COLO829 (cell line): ENCODE data around the gene SUSD5.
"Not testable (repeated sequence)": the region's sequence is repeated elsewhere in the genome, so short reads cannot be mapped to it uniquely, and the experiment has no call there.

Experiments used
- DNase-seq: peaks from one replicate; pipeline ENCODE4 v3.0.0; 2012; ENCODE audit warnings: low spot score

SUSD5 gene

DNA sequence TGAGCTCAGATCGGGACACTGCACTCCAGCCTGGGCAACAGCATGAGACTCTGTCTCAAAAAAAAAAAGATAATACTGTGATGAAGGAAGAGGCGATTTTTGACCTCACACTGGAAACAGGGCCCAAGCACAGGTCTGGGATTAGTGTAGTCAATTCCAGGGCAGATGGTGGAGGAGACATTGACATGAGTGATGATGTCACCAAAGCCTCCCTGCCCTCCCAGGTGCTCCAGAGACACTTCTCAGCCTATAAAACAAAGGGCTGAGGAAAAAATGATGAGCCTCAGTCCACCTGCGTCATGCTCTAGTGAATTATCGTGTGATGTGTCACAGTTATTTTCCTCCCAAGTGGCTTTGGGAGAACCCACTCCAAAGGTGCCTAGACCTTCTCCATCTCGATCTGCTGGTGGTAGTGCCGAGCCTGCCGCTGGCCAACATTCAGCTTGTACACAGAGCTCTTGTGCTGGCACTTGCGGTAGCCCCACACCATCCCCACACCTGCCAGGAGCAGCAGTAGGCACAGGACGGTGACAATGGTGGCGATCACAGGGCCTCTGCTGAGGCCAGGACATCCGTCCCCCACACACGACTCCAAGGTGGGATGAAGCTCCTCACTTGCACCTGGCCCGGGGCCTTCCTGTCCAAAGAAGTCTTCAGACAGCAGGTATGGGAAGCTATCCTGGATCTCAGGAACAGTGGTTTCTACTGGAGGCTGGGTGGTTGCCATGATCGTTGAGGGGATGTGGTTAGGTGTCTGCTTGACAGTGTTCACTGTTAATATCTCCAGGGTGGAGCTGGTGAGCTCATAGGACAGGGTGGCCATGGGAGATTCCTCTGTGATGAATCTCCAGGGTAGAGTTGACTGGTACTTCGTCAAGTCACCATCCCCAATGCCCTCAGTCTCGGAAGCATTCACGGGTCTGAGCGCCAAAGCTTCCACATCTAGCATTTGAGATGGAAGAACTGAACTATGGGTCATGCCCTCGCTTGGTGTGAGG, 65.9 kb downstream of the SUSD5 start:
- no peak for DNase-seq

DNA sequence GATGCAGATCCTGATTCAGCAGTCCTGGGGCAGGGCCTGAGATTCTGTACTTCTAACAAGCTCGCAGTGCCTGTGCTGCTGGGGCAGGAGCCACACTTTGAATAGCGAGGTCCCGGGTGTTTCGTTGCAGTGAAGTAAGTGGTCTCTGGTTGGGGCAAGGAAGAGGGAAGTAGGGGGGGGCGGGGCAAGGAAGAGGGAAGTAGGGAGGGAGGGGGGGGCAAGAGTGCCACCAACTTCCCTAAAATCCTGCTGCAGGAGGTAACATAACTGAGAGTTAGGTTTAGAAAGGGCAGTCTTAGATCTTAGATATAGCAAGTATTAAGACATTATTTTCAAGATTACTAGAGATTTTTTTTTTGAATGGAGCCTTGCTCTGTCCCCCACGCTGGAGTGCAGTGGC, 69.3 kb downstream of the SUSD5 start:
- DNase-seq: no peak

DNA sequence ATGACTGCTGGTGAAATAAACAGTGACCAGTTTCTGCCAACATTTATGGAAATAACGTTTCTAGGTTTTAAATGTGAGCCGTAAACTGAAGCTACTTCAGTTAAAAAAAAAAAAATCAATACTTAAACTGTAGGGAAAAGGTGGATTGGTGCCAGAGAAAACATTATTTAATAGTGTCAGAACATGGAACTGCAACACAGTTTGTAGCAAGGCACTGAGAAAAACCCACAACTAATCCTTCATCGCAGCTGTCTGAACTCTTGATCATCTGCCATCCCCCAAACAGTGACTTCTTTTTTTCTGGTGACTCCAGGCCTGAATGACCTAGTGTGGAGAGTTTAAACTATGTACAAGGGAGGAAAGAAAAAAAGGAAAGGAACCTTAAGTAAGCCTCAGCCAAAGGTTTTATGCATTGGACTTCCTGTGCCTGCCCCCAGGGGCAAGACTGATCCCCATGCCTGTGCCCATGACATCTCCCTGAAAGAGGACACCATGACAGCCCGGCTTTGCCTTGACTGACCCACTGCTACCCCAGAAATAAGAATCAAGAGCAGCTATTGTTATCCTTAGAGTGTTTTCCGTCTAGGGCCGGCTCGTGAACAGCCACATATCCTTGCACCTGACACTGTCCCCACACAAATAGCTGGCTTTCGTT, 71.7 kb downstream of the SUSD5 start:
- DNase-seq: peak; percentile 91

DNA sequence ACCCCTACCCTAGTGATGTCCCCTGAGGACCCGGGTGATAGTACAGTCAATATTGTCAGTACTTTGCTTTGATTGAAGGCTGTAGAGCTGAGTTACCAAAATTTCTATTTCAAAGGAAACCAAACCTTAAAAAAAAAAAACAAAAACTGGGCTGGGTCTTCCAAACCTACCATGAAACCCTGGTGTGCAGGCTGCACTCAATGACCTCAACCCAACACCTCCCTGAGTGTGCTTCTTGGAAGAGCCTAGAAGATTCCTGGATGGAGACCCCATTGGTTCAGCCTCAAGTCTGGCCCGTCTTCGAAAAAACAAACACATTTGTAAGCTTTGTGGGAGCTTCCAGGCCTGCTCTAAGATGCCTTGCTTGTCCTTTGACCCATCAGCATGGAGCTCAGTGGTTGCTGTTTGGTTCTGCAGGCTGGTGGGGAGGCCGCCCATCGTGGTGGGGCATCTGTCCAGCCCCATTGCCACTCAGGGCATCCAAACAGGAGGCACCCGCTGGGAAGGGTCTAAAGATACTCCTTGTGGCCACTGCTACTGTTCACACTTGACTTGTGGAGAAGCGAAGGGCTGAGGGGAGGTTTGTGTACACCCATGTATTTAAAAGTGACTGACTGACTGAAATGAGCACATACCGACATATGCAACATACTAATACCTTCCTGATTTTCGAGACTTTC, 72.6 kb downstream of the SUSD5 start:
- DNase-seq: no peak

DNA sequence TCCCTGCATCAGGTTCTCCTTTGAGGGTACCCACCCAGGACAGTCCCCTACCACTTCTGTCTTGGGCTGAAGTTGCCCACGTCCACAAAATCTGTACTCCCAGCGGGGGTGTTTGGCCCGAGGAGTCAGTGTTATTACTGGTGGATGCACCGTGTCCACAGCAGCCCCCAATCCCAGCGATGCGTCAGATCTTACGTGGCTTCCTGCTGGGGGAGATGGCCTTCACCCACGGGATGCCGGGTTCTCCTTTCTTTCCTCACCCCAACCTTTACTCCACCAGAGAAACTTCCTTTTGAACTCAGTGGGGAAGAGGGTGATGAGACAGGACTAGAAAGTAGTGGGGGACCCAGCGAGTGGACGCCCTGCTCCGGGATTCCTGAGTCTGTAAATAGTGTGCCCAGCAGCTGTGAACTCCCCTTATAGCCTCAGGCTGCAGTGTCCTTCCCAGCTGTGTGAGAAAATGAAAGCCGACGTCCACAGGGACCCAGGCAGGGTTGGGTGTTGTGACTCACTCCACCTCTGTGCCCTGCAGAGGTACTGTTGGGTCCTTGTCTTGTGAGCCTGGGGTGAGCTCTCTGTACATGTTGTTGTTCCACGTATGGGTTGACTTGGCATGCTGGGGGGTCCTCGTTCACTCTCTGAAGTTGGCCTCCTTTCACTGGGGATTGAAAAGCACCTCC, 73.2 kb downstream of the SUSD5 start:
- DNase-seq: no peak

DNA sequence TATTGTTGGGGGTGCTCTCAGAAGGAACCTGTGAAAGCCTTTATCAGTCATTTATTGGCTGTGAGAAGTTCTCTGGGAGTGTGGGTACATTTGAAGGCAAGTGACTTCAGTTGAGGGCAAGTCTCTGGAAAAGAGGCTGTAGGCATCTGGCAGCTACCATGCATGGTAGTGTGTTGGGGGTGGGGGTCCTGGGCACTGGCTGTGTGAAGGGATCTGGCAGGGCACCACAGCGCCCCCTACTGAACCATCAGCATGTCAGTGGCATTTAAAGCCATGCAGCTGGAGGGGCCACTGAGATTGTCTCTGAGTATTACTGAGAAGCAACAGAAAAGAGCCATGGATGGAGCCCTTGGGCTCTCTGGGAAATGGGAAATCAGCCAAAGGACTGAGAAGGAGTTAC, 74.2 kb downstream of the SUSD5 start:
- DNase-seq: no peak

DNA sequence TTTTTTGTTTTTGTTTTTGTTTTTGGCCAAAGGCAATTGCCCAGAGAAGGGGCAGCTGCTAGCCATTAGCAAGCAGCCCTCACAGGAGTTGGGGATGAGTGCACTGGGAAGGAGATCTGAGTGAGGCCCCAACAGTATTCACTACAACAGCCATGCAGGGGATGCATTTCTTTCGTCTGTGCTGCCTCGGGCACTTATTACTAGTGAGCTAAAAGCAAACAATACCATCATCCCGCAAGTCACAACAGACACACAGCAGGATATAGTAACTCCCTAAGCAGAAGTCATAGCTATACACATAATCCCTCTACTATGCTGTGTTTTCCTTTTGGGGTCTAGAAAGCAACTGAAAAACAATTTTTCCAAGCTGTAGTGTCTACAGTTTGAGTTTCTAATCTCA, 77.6 kb downstream of the SUSD5 start:
- no peak for DNase-seq

DNA sequence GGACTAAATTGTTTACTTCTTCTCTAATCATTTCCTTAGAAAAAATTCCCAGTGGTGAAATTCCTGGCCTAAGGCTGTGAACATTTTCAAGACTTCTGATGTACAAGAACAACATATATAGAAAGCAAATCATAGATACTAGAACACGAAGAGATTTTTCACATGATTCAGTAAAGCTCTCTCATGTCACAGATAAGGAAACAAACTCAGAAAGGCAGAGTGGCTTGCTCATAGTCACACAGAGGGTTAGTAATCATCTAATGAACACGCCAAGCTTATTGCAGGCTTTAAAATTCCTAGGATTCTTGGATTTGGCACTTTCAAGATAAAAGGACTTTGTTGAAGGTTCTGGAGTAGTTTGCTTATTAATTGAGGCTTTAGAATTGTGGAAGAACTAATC, 78.6 kb downstream of the SUSD5 start:
- no peak for DNase-seq

DNA sequence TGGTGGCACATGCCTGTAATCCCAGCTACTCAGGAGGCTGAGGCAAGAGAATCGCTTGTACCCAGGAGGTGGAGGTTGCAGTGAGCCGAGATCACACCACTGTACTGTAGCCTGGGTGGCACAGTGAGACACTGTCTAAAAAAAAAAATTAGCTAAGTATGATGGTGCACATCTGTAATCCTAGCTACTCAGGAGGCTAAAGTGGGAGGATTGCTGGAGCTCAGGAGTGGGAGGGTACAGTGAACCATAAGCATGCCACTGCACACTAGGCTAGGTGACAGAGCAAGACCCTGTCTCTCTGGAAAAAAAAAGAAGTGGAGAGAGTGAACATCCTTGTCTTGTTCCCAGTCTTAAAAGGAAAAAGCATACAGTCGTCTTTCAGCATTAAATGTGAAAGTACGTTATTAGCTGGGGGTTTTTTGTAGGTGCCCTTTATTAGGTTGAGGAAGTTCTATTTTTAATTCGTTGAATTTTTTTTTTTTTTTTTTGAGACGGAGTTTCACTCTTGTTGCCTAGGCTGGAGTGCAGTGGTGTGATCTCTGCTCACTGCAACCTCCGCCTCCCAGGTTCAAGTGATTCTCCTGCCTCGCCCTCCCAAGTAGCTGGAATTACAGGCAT, 79.5 kb downstream of the SUSD5 start:
- DNase-seq: not testable (repeated sequence)

DNA sequence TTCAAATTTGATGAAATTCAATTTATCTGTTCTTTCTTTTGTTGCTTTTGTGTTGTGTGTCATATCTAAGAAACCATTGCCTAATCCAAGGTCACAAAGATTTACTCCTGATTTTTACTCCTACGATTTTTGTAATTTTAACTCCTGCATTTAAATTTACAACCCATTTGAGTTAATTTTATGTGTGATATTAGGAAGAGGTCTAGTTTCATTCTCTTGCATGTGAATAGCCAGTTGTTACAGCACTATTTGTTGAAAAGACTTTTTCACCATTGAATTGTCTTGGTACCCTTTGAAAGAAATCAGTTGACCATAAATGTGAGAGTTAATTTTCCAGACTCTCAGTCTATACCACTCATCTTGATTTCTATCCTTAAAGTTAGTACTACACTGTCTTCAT, 80.9 kb downstream of the SUSD5 start:
- DNase-seq: no peak

DNA sequence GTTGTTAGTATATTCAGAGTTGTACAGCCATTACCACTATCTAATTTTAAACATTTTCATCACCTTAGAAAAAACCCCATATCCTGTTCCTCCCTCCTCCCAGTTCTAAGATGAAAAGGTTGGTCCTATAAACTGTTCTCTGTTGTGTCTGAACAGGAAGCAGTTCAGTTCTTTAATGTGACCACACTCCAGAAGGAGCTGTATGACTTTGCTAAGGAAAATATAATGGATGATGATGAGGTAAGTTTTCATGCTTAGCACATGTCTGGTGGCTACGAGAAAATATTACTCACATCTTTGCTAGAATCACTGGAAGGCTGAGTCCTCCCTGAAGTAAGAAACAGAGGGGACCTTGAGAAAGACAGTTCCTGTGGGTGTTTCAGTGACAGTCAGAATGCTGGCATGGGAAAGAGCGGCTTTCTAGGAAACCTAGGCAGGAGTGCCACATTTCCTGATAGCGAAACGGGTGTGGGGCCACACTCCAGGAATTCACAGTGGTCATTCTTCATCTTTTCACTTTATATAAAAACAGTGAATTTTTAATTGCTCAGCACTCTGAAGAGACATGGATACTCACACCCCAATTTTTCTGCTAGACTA, 84.5 kb downstream of the SUSD5 start:
- DNase-seq: no peak

DNA sequence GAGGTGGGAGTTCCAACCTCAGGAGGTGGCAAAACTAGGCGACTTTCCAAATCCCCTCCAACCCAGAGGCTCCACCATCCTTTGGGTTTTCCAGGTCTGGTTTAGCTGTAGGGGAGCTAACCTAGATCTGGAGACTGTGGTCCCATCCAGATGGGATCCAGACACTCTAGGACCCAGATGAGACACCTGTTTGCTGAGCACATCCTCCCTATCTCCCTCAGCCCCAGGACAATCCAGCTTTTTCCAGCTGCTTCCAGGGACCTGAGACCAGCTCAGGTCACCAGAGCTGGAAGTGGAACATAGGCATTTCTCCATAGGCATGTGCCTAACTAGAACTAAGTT, 86.6 kb downstream of the SUSD5 start:
- no peak for DNase-seq

DNA sequence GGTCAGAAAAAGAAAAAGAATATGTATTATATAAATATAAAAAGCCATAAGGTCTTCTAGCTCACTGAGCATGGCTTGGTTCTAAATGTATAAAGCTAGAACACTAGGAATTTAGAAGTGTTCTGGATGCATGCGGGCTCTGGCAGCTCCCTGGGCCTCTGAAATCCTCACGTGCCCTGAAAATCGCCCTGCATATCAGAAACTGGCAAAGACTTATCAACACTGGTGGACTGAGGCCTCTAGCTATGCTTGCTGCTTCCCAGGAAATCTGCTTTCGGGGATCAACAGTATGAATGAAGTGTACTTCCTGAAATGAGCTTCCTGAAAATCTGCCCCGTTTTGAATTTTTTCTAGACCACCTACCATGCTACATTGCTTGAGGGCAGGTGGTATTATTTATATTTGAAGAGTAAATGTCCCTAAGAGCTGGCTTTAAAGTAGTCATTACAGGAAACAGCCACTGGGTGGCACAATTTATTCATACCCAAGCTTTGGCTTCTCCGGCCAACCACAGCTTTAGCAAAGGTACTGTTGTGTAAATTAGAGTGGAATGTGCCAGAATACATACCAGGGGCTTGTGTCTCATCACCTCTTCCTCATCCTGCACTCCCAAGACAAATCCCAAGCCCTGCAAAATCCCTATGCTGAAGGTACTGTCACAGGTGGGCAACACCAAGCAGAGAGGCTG, 87.1 kb downstream of the SUSD5 start:
- peak; percentile 79 for DNase-seq

DNA sequence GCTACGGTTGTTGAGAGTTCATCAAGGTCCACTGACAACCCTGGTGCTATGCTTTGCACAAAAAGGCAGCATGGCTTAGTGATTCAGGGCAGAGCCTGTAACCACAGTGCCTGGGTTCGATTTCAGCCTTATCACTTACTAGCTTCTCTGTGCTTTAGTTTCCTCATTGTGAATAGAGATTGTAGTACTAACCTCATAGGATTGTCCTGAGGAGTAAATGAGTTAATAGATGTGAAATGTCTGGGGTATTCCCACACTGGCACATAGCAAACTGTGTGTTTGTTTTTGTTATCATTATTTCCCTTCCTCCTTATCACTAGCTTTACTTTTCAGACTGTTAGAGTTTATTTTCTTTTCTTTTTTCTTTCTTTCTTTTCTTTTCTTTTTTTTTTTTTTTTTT, 88.5 kb downstream of the SUSD5 start:
- DNase-seq: no peak

DNA sequence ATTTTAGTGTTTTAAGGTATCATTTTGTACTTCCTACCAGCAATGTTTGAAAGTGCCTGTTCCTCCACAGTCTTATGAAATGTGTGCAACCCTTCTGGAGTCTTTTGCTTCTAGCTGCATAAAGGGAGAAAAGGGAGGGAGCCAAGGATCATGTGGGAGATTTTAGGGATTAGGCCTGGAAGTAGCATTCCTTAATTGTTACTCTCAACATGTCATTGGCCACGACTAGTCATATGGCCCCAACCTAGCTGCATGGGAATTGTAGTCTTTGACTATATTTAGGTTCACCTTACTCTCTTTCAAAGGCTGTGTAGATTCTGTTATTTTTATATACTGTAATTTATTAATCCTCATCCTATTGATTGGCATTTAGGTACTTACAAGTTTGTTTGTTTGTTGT, 89.9 kb downstream of the SUSD5 start:
- no peak for DNase-seq

DNA sequence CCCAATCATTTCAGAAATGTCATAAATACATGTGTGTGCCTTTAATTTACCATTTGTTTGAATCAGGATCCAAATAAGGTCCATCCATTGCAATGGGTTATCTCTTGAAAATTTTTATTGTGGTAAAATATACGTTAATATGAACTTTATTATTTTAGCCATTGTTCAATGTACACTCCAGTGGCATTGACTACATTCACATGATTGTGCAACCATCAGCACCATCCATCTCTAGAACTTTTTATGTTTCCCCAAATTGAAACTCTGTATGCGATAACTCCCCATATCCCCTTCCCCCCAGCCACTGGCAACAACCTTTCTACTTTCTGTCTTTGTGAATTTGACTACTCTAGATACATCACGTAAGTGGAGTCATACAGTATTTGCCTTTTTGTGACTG, 92.8 kb downstream of the SUSD5 start:
- no peak for DNase-seq

DNA sequence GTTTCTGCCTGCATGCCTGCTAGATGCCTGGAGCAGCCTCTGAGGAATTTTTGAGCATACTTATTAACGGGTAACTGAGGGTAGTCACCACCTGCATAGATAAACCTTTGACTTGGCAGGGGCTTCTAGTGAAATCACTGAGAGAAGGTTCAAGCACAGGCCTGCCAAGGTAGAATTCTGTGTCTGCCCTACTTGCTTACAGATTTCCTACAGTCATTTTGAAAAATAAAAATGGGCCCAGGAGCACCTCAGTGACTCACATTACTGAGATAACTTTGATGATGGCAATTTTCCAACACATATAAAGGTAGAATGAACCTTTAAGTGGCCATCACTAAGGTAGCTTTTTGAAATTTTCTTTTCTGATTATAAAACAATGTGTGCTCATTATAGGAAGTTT, 94.0 kb downstream of the SUSD5 start:
- no peak for DNase-seq

DNA sequence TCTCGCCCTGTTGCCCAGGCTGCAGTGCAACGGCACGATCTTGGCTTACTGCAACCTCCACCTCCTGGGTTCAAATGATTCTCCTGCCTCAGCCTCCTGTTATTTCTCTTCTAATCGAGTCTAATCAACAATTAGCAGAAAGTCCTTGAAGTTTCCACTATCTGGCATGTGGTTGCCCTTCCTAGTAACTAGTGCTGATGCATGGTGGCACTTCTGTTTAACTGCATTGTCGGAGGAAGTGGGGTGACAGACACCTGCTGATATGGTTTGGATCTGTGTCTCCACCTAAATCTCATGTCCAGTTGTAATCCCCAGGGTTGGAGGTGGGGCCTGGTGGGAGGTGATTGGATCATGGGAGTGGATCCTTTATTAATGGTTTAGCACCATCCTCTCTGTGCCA, 95.6 kb downstream of the SUSD5 start:
- no peak for DNase-seq

DNA sequence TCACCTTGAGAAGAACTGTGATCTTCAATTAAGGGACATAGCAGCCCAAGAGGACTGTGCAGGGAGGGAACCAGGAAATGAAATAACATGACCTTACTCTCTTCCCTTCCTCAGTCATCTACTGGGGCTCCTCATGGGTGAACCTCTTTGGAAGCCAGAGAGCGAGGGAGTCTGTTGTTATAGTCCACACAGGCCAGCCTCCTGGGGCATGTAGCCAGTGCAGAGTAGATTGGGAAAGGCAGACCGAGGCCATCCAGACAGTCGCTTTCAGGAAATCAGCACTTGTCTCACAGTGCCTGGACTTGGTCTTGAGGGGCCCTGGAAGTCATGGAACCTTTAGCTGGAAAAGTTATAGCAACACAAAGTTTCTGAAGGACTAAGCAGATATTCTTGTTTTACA, 98.7 kb downstream of the SUSD5 start:
- DNase-seq: no peak

DNA sequence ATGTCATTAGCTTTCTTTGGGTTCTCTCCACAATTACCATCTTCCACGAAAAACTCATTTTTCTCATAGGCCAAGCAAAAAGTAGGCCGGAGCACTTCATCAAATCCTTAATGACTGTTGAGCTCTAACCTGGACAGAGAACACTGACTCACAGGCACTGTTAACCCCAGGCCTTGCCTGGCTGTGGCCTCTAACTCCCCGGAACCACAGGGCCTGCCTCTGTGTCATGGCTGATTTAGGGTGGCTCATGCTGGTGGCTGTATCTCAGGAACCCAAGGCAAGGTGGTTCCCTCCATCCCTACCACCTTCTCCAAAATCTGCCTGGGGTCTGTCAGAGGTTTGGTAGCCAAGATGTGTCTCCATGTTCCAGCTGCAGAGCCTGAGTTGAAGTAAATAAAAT, 101.1 kb downstream of the SUSD5 start:
- DNase-seq: no peak
